HCT116 (cell line): ENCODE data around the gene LDHD. TPM values are rescaled to one million over a fixed set of nuclear protein-coding genes. Genes with fewer than 3 reads are reported as not detected.

Experiments
- ATAC-seq: fragments of 200-7000 bp; cut with Tn5 transposase; 2 replicates; pipeline ENCODE4 v1.9.1; 2020; ENCODE audit warnings: mild to moderate bottlenecking, moderate library complexity
- BruUV-seq: library from RNA; stranded (reverse); fragments of 400-500 nt; replicated peaks from 2 replicates; lab custom pipeline; 2021; lab: Mats Ljungman, UMichigan
- CTCF ChIA-PET: fragments of 300-600 bp; sonication (Branson Sonifier 250); formaldehyde crosslinking; loops from one replicate; lab custom pipeline; 2021; ENCODE audit warnings: antibody characterized with exemption; lab: Charles Lee
- POLR2A ChIA-PET: fragments of 300-600, 350-600 bp; sonication (Branson Sonifier 250); formaldehyde crosslinking; loops from one replicate; lab custom pipeline; 2021; ENCODE audit warnings: antibody characterized with exemption; lab: Charles Lee
- RAD21 ChIA-PET, 2 experiments: fragments of 300-600 bp; sonication (Branson Sonifier 250); formaldehyde crosslinking; loops; one replicate each; lab custom pipeline; 2023; ENCODE audit warnings: low total read pairs in 2 of 2; ENCODE audit not compliant: uncharacterized antibody in 2 of 2, unreplicated experiment in 2 of 2, low non-redundant PET in 1 of 2; lab: Charles Lee
- DNase-seq: peaks from one replicate; pipeline ENCODE4 v3.0.0-alpha.2; 2010; ENCODE audit warnings: low read depth, low spot score
- H2AFZ ChIP-seq: fragments of 200-600 bp; shearing (Covaris generic), sonication (generic); 2 replicates; pipeline ENCODE4 v1.6.1; 2017; ENCODE audit warnings: low read depth, mixed run types, mixed read lengths, antibody characterized with exemption, low read length; ENCODE audit not compliant: poor library complexity, severe bottlenecking
- H3K27ac ChIP-seq: 2 replicates; pipeline ENCODE4 v1.5.1; 2012; ENCODE audit warnings: low read depth, low read length
- H3K27me3 ChIP-seq: fragments of 200-600 bp; sonication (generic); 2 replicates; pipeline ENCODE4 v1.6.1; 2016; ENCODE audit warnings: mixed run types, low read length, mixed read lengths; ENCODE audit not compliant: insufficient read depth
- H3K36me3 ChIP-seq, 2 experiments: fragments of 200-500 bp in 1 of 2; fragments of 200-600 bp in 1 of 2; sonication (Bioruptor generic) in 1 of 2; sonication (generic) in 1 of 2; 2 replicates each; pipeline versions ENCODE4 v1.5.1 to v1.6.1; 2014 to 2016; ENCODE audit warnings: low read length in 2 of 2, inconsistent platforms in 1 of 2, mixed read lengths in 1 of 2, mixed run types in 1 of 2; ENCODE audit not compliant: insufficient read depth in 2 of 2, control insufficient read depth in 1 of 2
- H3K4me1 ChIP-seq, 2 experiments: fragments of 200-600 bp in 1 of 2; sonication (generic) in 1 of 2; 2 replicates each; pipeline versions ENCODE4 v1.5.1 to v1.6.1; 2012 to 2017; ENCODE audit warnings: low read length in 2 of 2, inconsistent platforms in 1 of 2, mild to moderate bottlenecking in 1 of 2, mixed read lengths in 1 of 2, mixed run types in 1 of 2, moderate library complexity in 1 of 2; ENCODE audit not compliant: insufficient read depth in 2 of 2, control insufficient read depth in 1 of 2
- H3K4me2 ChIP-seq: fragments of 200-600 bp; sonication (generic); 2 replicates; pipeline ENCODE4 v1.6.1; 2017; ENCODE audit warnings: mixed run types, low read length, mixed read lengths
- H3K4me3 ChIP-seq, 2 experiments: fragments of 200-600 bp in 1 of 2; sonication (generic) in 1 of 2; replicated peaks in 1 of 2; 2 replicates each; pipeline ENCODE4 v1.5.1; 2011 to 2016; ENCODE audit warnings: low read length in 2 of 2, control low read depth in 1 of 2, low read depth in 1 of 2, mild to moderate bottlenecking in 1 of 2, mixed read lengths in 1 of 2, mixed run types in 1 of 2
- H3K79me2 ChIP-seq: fragments of 200-600 bp; sonication (generic); 2 replicates; pipeline ENCODE4 v1.6.1; 2017; ENCODE audit warnings: mild to moderate bottlenecking, mixed run types, low read length, moderate library complexity, mixed read lengths; ENCODE audit not compliant: insufficient read depth
- H3K9ac ChIP-seq: fragments of 200-600 bp; sonication (generic); 2 replicates; pipeline ENCODE4 v1.6.1; 2016; ENCODE audit warnings: low read length, mixed read lengths
- H3K9me2 ChIP-seq: fragments of 200-600 bp; sonication (generic), shearing (Covaris generic); 2 replicates; pipeline ENCODE4 v1.6.1; 2017; ENCODE audit warnings: mixed run types, mild to moderate bottlenecking, moderate library complexity; ENCODE audit not compliant: insufficient read depth
- H3K9me3 ChIP-seq, 2 experiments: fragments of 200-500 bp in 1 of 2; fragments of 200-600 bp in 1 of 2; sonication (Bioruptor generic) in 1 of 2; sonication (generic) in 1 of 2; 2 replicates each; pipeline ENCODE4 v1.6.1; 2014 to 2017; ENCODE audit warnings: low read length in 2 of 2, mixed read lengths in 2 of 2, inconsistent platforms in 1 of 2, low read depth in 1 of 2, mild to moderate bottlenecking in 1 of 2, mixed run types in 1 of 2, moderate library complexity in 1 of 2; ENCODE audit not compliant: control insufficient read depth in 1 of 2, insufficient read depth in 1 of 2
- H4K20me1 ChIP-seq: fragments of 200-600 bp; sonication (generic), shearing (Covaris generic); 2 replicates; pipeline ENCODE4 v1.6.1; 2017; ENCODE audit warnings: mixed run types, mild to moderate bottlenecking, moderate library complexity; ENCODE audit not compliant: insufficient read depth
- CEBPB ChIP-seq: IDR thresholded peaks from 2 replicates; pipeline ENCODE4 v1.6.1; 2012; ENCODE audit warnings: low read depth
- EGR1 ChIP-seq: IDR thresholded peaks from 2 replicates; pipeline ENCODE4 v1.6.1; 2012; ENCODE audit warnings: low read depth
- ELF1 ChIP-seq: IDR thresholded peaks from 2 replicates; pipeline ENCODE4 v1.6.1; 2012; ENCODE audit warnings: low read depth, borderline replicate concordance
- EZH2 ChIP-seq: fragments of 200-600 bp; sonication (generic); IDR thresholded peaks from 2 replicates; pipeline ENCODE4 v1.6.1; 2017; ENCODE audit warnings: antibody characterized with exemption, mixed run types
- EZH2phosphoT487 ChIP-seq: fragments of 200-600 bp; IDR thresholded peaks from 2 replicates; pipeline ENCODE4 v1.6.1; 2018; ENCODE audit warnings: antibody characterized with exemption, borderline replicate concordance
- FOSL1 ChIP-seq: IDR thresholded peaks from 2 replicates; pipeline ENCODE4 v1.6.1; 2012; ENCODE audit warnings: low read depth
- MAX ChIP-seq: IDR thresholded peaks from 2 replicates; pipeline ENCODE4 v1.6.1; 2012
- POLR2AphosphoS5 ChIP-seq: IDR thresholded peaks from 2 replicates; pipeline ENCODE4 v1.6.1; 2011; ENCODE audit warnings: mild to moderate bottlenecking, low read depth, low read length, moderate library complexity
- SP1 ChIP-seq: IDR thresholded peaks from 2 replicates; pipeline ENCODE4 v1.6.1; 2012; ENCODE audit warnings: low read depth
- SRF ChIP-seq: IDR thresholded peaks from 2 replicates; pipeline ENCODE4 v1.6.1; 2012; ENCODE audit warnings: low read depth
- TCF7L2 ChIP-seq: IDR thresholded peaks from 2 replicates; pipeline ENCODE4 v1.7.0; 2011; ENCODE audit warnings: borderline replicate concordance, inconsistent platforms; ENCODE audit not compliant: insufficient read depth, insufficient read length; ENCODE audit errors: extremely low read depth
- YY1 ChIP-seq: IDR thresholded peaks from 2 replicates; pipeline ENCODE4 v1.6.1; 2011; ENCODE audit warnings: low read length, low read depth, moderate library complexity, mild to moderate bottlenecking; ENCODE audit not compliant: insufficient replicate concordance; ENCODE audit errors: extremely low read depth
- ZBTB33 ChIP-seq: IDR thresholded peaks from 2 replicates; pipeline ENCODE4 v1.6.1; 2011; ENCODE audit warnings: mild to moderate bottlenecking, low read length, moderate library complexity; ENCODE audit not compliant: insufficient replicate concordance; ENCODE audit errors: extremely low read depth
- ZNF274 ChIP-seq: fragments of 200-500 bp; sonication (Bioruptor generic); IDR thresholded peaks from 2 replicates; pipeline ENCODE4 v1.6.1; 2014; ENCODE audit warnings: mild to moderate bottlenecking, low read depth, low read length, inconsistent platforms
- intact Hi-C: fragments of 100-400 bp; cut with micrococcal nuclease; formaldehyde crosslinking; loops from 2 replicates; pipeline ENCODE4 v1.10.0; 2022
- total RNA-seq: library from RNA; stranded (reverse); gene quantifications from one replicate; pipeline ENCODE4 v1.2.1, GENCODE V29; 2021; ENCODE audit not compliant: unreplicated experiment

LDHD gene
- total RNA-seq, 1 experiment from 2014 or later, result 3.4 TPM

- no peak for TF ChIP-seq ZBTB33
- TF ChIP-seq CEBPB, result no peak
- TF ChIP-seq EGR1, result no peak
- TF ChIP-seq YY1, result no peak
- TF ChIP-seq ZNF274, result no peak
- TF ChIP-seq SRF, result no peak
- no peak for TF ChIP-seq EZH2
- no peak for TF ChIP-seq TCF7L2
- TF ChIP-seq ELF1, result no peak
- TF ChIP-seq SP1, result no peak
- TF ChIP-seq MAX, result no peak
- TF ChIP-seq EZH2phosphoT487, result no peak
- TF ChIP-seq POLR2AphosphoS5, result no peak
- TF ChIP-seq FOSL1, result no peak
Measured at GRCh38 chr16:75152635-75153034, 36.1 kb upstream of the LDHD start (continued).

GRCh38 chr16:75151798-75152197, 35.2 kb upstream of the LDHD start:
- H3K9me3 ChIP-seq, result peaks cover 12 to 26% of the 10 kb centered on the region in 2 experiments; a peak in 2 of 4 replicates
- ATAC-seq, result no peak
- no peaks in the 10 kb centered on the region for H3K9me2 ChIP-seq
- peaks cover 0 to 32% of the 10 kb centered on the region in 2 experiments; a peak in 2 of 4 replicates for H3K36me3 ChIP-seq
- no peak overlapping the region for H3K9ac ChIP-seq
- intact Hi-C loops, result no loop called here
- H3K27ac ChIP-seq, result no peak overlapping the region
- H3K4me1 ChIP-seq, result peaks cover 4 to 14% of the 10 kb centered on the region in 2 experiments; a peak in 3 of 4 replicates
- H3K4me2 ChIP-seq, result no peak overlapping the region
- RAD21 ChIA-PET, result no interaction called here
- POLR2A ChIA-PET, result no interaction called here
- no peak for DNase-seq
- H3K79me2 ChIP-seq, result peaks cover 39% of the 10 kb centered on the region
- no peak for TF ChIP-seq EZH2
- no peak for TF ChIP-seq ZNF274
- no peak for TF ChIP-seq POLR2AphosphoS5
- TF ChIP-seq, all 23 proteins: peak for 0
- no TSS peak for BruUV-seq
- H2AFZ ChIP-seq, result no peak overlapping the region
- H3K4me3 ChIP-seq, result no peak overlapping the region
- CTCF ChIA-PET, result no interaction called here
- no peaks in the 10 kb centered on the region for H4K20me1 ChIP-seq
- H3K27me3 ChIP-seq, result no peaks in the 10 kb centered on the region
